GM12873 (cell line): Measurements from ENCODE around the gene EXOC6.

ENCODE experiments used
- TF ChIP-seq, protein P1 (sequence below): IDR thresholded peaks from 2 replicates; pipeline ENCODE4 v1.5.1; 2012; ENCODE audit warnings: low read depth, mild to moderate bottlenecking, moderate library complexity, low read length, control low read depth; ENCODE audit not compliant: insufficient read depth; ENCODE audit errors: missing control alignments

EXOC6 gene

DNA sequence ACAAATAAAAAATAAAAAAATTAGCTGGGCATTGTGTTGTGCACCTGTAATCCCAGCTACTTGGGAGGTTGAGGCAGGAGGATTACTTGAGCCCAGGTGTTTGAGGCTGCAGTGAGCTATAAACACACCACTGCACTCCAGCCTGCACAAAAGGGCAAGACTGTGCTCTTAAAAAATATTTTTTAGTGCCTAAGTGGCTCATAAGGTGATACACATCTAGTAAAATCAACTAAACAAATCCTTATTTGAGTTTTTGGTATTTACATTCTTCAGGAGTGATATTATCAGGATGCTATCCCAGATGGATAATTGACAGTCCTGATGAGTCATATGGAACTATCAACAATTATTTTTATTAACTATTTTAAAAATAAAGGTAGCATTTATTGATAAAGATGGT is 93.9 kb downstream of the EXOC6 start:
- TF ChIP-seq, protein P1, sequence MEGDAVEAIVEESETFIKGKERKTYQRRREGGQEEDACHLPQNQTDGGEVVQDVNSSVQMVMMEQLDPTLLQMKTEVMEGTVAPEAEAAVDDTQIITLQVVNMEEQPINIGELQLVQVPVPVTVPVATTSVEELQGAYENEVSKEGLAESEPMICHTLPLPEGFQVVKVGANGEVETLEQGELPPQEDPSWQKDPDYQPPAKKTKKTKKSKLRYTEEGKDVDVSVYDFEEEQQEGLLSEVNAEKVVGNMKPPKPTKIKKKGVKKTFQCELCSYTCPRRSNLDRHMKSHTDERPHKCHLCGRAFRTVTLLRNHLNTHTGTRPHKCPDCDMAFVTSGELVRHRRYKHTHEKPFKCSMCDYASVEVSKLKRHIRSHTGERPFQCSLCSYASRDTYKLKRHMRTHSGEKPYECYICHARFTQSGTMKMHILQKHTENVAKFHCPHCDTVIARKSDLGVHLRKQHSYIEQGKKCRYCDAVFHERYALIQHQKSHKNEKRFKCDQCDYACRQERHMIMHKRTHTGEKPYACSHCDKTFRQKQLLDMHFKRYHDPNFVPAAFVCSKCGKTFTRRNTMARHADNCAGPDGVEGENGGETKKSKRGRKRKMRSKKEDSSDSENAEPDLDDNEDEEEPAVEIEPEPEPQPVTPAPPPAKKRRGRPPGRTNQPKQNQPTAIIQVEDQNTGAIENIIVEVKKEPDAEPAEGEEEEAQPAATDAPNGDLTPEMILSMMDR = no peak

- TF ChIP-seq, protein P1 = no peak
Measured at GRCh38 chr10:92946491-92946890, 98.2 kb downstream of the EXOC6 start.

GRCh38 chr10:92957223-92958010 is 109.1 kb downstream of the EXOC6 start:
- TF ChIP-seq, protein P1 = no peak

GRCh38 chr10:92961638-92962037 is 113.3 kb downstream of the EXOC6 start:
- TF ChIP-seq, protein P1 = no peak

GRCh38 chr10:92965314-92965713 is 117.0 kb downstream of the EXOC6 start:
- TF ChIP-seq, protein P1 = peak; percentile 28

GRCh38 chr10:92967641-92968040 is 119.3 kb downstream of the EXOC6 start:
- TF ChIP-seq, protein P1 = no peak

- TF ChIP-seq, protein P1 = no peak
Measured at GRCh38 chr10:92969151-92969550, 120.8 kb downstream of the EXOC6 start.
